PC-3 (cell line): Measurements from ENCODE around the gene CD6. TPM values are rescaled to one million over a fixed set of nuclear protein-coding genes. Genes with fewer than 3 reads are reported as not detected.
A peak's percentile ranks its signal among the peaks of the same experiment; 100 is the strongest.

Experiments
- ATAC-seq: fragments of 200-7000 bp; cut with Tn5 transposase; 2 replicates; pipeline ENCODE4 v1.9.1; 2020; ENCODE audit warnings: mild to moderate bottlenecking, moderate library complexity
- BruUV-seq: library from RNA; stranded (reverse); fragments of 400-500 nt; replicated peaks from 2 replicates; lab custom pipeline; 2021; lab: Mats Ljungman, UMichigan
- CTCF ChIA-PET: fragments of 300-600 bp; sonication (Branson Sonifier 250); formaldehyde crosslinking; loops from one replicate; lab custom pipeline; 2022; ENCODE audit warnings: antibody characterized with exemption; lab: Charles Lee
- POLR2A ChIA-PET: fragments of 300-600 bp; sonication (Branson Sonifier 250); formaldehyde crosslinking; loops from one replicate; lab custom pipeline; 2022; ENCODE audit warnings: antibody characterized with exemption; ENCODE audit not compliant: unreplicated experiment; lab: Charles Lee
- DNase-seq: peaks from one replicate; pipeline ENCODE4 v3.0.0-alpha.2; 2015
- H2AFZ ChIP-seq: fragments of 300-600 bp; sonication (generic); 2 replicates; pipeline ENCODE4 v1.6.0; 2016; ENCODE audit warnings: antibody characterized with exemption, low read length
- H3F3A ChIP-seq: fragments of 300-600 bp; sonication (generic); one replicate; pipeline ENCODE4 v1.6.0; 2017; ENCODE audit warnings: antibody characterized with exemption, low read length, control low read depth, mild to moderate bottlenecking; ENCODE audit not compliant: unreplicated experiment
- H3K27ac ChIP-seq: fragments of 300-600 bp; sonication (generic); 2 replicates; pipeline ENCODE4 v1.5.1; 2016; ENCODE audit warnings: mild to moderate bottlenecking, low read length
- H3K27me3 ChIP-seq: fragments of 300-600 bp; sonication (generic); 2 replicates; pipeline ENCODE4 v1.6.1; 2016; ENCODE audit warnings: low read length, mixed read lengths
- H3K36me3 ChIP-seq: fragments of 300-600 bp; sonication (generic); 2 replicates; pipeline ENCODE4 v1.6.1; 2016; ENCODE audit warnings: low read depth, mixed run types, low read length, mixed read lengths
- H3K4me1 ChIP-seq: fragments of 300-600 bp; sonication (generic); 2 replicates; pipeline ENCODE4 v1.5.1; 2016; ENCODE audit warnings: low read length; ENCODE audit not compliant: insufficient read depth
- H3K4me2 ChIP-seq: fragments of 300-600 bp; sonication (generic); 2 replicates; pipeline ENCODE4 v1.6.0; 2016; ENCODE audit warnings: low read length
- H3K4me3 ChIP-seq: fragments of 300-600 bp; sonication (generic); 2 replicates; pipeline ENCODE4 v1.5.1; 2016; ENCODE audit warnings: mild to moderate bottlenecking, low read length, mixed read lengths
- H3K79me2 ChIP-seq: fragments of 300-600 bp; sonication (generic); 2 replicates; pipeline ENCODE4 v1.6.1; 2017; ENCODE audit warnings: low read length, mixed read lengths
- H3K9ac ChIP-seq: fragments of 300-600 bp; sonication (generic); 2 replicates; pipeline ENCODE4 v1.6.0; 2016; ENCODE audit warnings: mild to moderate bottlenecking, low read length
- H3K9me2 ChIP-seq: fragments of 300-600 bp; sonication (generic); replicated peaks from 2 replicates; pipeline ENCODE4 v1.6.1; 2016; ENCODE audit warnings: mixed run types, low read length, mixed read lengths
- H3K9me3 ChIP-seq: fragments of 300-600 bp; sonication (generic); 2 replicates; pipeline ENCODE4 v1.6.1; 2016; ENCODE audit warnings: low read length, mixed read lengths
- H4K20me1 ChIP-seq: fragments of 300-600 bp; sonication (generic); 2 replicates; pipeline ENCODE4 v1.6.1; 2016; ENCODE audit warnings: low read length, mixed read lengths
- EZH2 ChIP-seq: fragments of 300-600 bp; sonication (generic); IDR thresholded peaks from one replicate; pipeline ENCODE4 v1.6.1; 2017; ENCODE audit warnings: antibody characterized with exemption, mild to moderate bottlenecking, low read length; ENCODE audit not compliant: unreplicated experiment
- EZH2phosphoT487 ChIP-seq: fragments of 300-600 bp; sonication (generic); IDR thresholded peaks from 2 replicates; pipeline ENCODE4 v1.6.1; 2018; ENCODE audit warnings: mild to moderate bottlenecking, antibody characterized with exemption, low read length, borderline replicate concordance
- intact Hi-C: fragments of 100-400 bp; cut with micrococcal nuclease; formaldehyde crosslinking; loops from 2 replicates; pipeline ENCODE4 v1.9.0; 2023
- total RNA-seq: library from RNA; depleted of rRNA; stranded (reverse); fragments of >200 nt; gene quantifications from 2 replicates; pipeline ENCODE4 v1.2.3, GENCODE V29; 2014
- TF ChIP-seq, protein P1 (sequence below): fragments of 300-600 bp; sonication (generic); conservative IDR thresholded peaks from 2 replicates; pipeline ENCODE4 v1.5.1; 2017; ENCODE audit warnings: antibody characterized with exemption, low read depth, mild to moderate bottlenecking, low read length

The CD6 gene
- total RNA-seq, 1 experiment from 2014 or later = not detected

DNA sequence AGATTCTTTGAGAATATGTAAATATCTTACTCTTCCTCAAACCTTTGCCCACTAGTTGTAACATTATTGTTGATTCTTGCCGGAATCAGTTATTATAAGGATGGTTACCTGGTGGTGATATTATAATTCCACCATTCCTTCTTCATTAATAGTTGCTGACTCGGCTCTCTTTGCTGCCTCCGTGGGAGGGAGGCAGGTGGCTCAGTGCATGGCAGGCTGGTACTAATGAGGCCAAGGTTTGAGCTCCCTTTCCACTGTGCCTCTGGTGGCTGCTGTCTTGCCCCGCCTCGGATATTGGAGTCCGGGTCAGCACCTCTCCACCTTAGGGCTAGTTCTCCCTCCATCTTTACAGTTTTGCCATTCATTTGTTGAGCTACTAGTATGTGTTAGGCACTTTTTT is 12.7 kb downstream of the CD6 start:
- Histone ChIP-seq H3K4me1 (peaks cover 16% of the 10 kb centered on the region), H3K9me2 (no peaks in the 10 kb centered on the region), H3K27ac (no peak overlapping the region), H3K9me3 (no peaks in the 10 kb centered on the region), H3K36me3 (no peaks in the 10 kb centered on the region), H3K4me3 (no peak overlapping the region), H3K4me2 (no peak overlapping the region), H4K20me1 (no peaks in the 10 kb centered on the region), H3K79me2 (no peaks in the 10 kb centered on the region), H3K9ac (no peak overlapping the region), H3F3A (no peaks in the 10 kb centered on the region), H3K27me3 (0 out of 2 replicates have a peak, but pooled peaks cover 8% of the 10 kb centered on the region), H2AFZ (no peak overlapping the region)
- TF ChIP-seq EZH2phosphoT487 = no peak
- TF ChIP-seq, protein P1, sequence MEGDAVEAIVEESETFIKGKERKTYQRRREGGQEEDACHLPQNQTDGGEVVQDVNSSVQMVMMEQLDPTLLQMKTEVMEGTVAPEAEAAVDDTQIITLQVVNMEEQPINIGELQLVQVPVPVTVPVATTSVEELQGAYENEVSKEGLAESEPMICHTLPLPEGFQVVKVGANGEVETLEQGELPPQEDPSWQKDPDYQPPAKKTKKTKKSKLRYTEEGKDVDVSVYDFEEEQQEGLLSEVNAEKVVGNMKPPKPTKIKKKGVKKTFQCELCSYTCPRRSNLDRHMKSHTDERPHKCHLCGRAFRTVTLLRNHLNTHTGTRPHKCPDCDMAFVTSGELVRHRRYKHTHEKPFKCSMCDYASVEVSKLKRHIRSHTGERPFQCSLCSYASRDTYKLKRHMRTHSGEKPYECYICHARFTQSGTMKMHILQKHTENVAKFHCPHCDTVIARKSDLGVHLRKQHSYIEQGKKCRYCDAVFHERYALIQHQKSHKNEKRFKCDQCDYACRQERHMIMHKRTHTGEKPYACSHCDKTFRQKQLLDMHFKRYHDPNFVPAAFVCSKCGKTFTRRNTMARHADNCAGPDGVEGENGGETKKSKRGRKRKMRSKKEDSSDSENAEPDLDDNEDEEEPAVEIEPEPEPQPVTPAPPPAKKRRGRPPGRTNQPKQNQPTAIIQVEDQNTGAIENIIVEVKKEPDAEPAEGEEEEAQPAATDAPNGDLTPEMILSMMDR = no peak
- TF ChIP-seq EZH2 = no peak
- intact Hi-C loops = no loop called here
- POLR2A ChIA-PET = interaction anchor here (0.6 kb wide), 1 partner anchor 44 kb away, joined by 3 read pairs; no protein-coding TSS in a partner anchor
- no peak for DNase-seq
- BruUV-seq = no TSS peak
- ATAC-seq = no peak
- CTCF ChIA-PET = no interaction called here

DNA sequence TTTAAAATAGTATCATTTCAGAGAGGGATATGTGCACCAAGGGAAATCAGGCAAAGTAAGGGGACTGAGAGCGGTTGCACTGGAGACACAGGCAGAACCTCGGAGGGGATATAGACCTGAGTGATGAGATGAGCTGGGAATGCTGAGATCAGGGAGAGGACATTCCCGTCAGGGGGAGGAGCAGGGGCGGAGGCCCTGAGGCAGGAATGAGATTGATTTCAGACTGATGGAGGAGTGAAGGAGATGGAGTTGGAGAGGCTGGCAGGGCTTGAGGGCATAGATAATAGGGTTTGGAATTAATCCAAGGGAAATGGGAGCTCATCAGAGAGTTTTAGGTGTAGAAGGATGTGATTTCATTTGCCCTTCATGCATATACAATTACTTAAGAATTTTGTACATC is 13.2 kb downstream of the CD6 start:
- intact Hi-C loops = no loop called here
- H3F3A ChIP-seq = no peaks in the 10 kb centered on the region
- no peaks in the 10 kb centered on the region for H4K20me1 ChIP-seq
- H3K4me3 ChIP-seq = no peak overlapping the region
- DNase-seq (no peak), ATAC-seq (no peak)
- no peaks in the 10 kb centered on the region for H3K9me3 ChIP-seq
- ChIA-PET CTCF (no interaction called here), POLR2A (interaction anchor here (0.6 kb wide), 1 partner anchor 43 kb away, joined by 3 read pairs; no protein-coding TSS in a partner anchor)
- TF ChIP-seq EZH2phosphoT487 (no peak), EZH2 (no peak)
- TF ChIP-seq, protein P1 = no peak
- H3K27ac ChIP-seq = no peak overlapping the region
- peaks cover 16% of the 10 kb centered on the region for H3K4me1 ChIP-seq
- H3K27me3 ChIP-seq = 0 out of 2 replicates have a peak, but pooled peaks cover 13% of the 10 kb centered on the region
- H3K79me2 ChIP-seq = no peaks in the 10 kb centered on the region
- no TSS peak for BruUV-seq
- H3K9me2 ChIP-seq = no peaks in the 10 kb centered on the region
- no peak overlapping the region for H3K4me2 ChIP-seq
- H2AFZ ChIP-seq = no peak overlapping the region
- H3K36me3 ChIP-seq = no peaks in the 10 kb centered on the region
- H3K9ac ChIP-seq = no peak overlapping the region

DNA sequence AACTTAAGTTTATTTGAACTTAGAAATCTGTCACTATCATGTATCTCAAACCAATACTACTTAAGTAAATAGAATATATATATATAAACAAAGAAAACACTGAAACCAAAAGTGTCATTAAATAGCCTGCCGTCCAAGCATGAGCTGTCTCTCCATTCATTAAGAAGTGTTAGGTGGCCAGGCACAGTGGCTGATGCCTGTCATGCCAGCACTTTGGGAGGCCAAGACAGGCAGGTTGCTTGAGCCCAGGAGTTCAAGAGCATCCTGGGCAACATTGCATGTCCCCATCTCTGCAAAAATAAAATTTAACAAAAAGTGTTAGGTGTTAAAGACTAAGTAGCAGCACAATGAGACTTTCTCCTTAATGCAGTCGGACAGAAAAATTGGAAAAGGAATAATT is 14.0 kb downstream of the CD6 start:
- DNase-seq = no peak
- no peaks in the 10 kb centered on the region for H3K79me2 ChIP-seq
- no peak overlapping the region for H3K9ac ChIP-seq
- H3K4me2 ChIP-seq = peak overlapping the region; percentile 41; the same call in 1 of the 2 replicates
- BruUV-seq = no TSS peak
- TF ChIP-seq EZH2phosphoT487 = no peak
- TF ChIP-seq, protein P1 = no peak
- no peak for TF ChIP-seq EZH2
- intact Hi-C loops = no loop called here
- H3K9me2 ChIP-seq = no peaks in the 10 kb centered on the region
- ChIA-PET CTCF (no interaction called here), POLR2A (no interaction called here)
- H3K27ac ChIP-seq = no peak overlapping the region
- H2AFZ ChIP-seq = no peak overlapping the region
- no peak for ATAC-seq
- no peak overlapping the region for H3K4me3 ChIP-seq
- no peaks in the 10 kb centered on the region for H3K36me3 ChIP-seq
- H3K4me1 ChIP-seq = peaks cover 16% of the 10 kb centered on the region
- H4K20me1 ChIP-seq = no peaks in the 10 kb centered on the region
- H3F3A ChIP-seq = no peaks in the 10 kb centered on the region
- H3K27me3 ChIP-seq = 0 out of 2 replicates have a peak, but pooled peaks cover 16% of the 10 kb centered on the region
- no peaks in the 10 kb centered on the region for H3K9me3 ChIP-seq
